Measurements from ENCODE around the gene THADA. TPM values are rescaled to one million over a fixed set of nuclear protein-coding genes. Genes with fewer than 3 reads are reported as not detected.

Gene THADA
- polyA plus RNA-seq, 4 donors, result 6.3 to 13.5 (median 12.7) TPM

DNA sequence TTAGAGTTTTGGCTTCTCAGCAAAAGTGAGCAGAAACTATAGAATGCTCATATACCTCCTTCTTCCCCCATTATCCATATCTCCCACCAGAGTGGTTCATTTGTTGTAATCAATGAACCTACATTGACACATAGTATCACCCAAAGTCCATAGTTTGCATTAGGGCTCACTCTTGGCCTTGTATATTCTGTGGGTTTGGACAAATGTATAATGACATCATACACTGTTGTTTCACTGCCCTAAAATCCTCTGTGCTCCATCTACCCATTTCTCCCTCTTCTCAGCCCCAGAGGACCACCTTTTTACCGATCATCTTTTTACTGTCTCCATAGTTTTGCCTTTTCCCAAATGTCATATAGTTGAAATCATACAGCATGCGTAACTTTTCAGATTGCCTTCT, 393.5 kb downstream of the THADA start:
- Histone ChIP-seq H3K27ac (ENCODE audit: low read depth in 1 of 3, low read length in 2 of 3) (no peak overlapping the region), H3K9me3 (ENCODE audit: control insufficient read depth in 2 of 2, insufficient read depth in 1 of 2, low read depth in 1 of 2, low read length in 1 of 2) (no peaks in the 10 kb centered on the region), H3K4me1 (ENCODE audit: control insufficient read depth in 3 of 3, insufficient read depth in 2 of 3, low read depth in 1 of 3, low read length in 2 of 3) (peaks cover 0 to 36% (median 4%) of the 10 kb centered on the region in 3 donors), H3K4me3 (ENCODE audit: low read depth in 1 of 3, low read length in 3 of 3) (no peak overlapping the region), H3K36me3 (ENCODE audit: control insufficient read depth in 3 of 3, insufficient read depth in 2 of 3, low read depth in 1 of 3, low read length in 3 of 3) (no peaks in the 10 kb centered on the region), H3K27me3 (ENCODE audit: control insufficient read depth in 3 of 3, insufficient read depth in 3 of 3, low read length in 3 of 3) (no peaks in the 10 kb centered on the region)
- DNase-seq, result peak in 1 of 2 donors; percentile 41
- FAIRE-seq, result no peak
- WGBS, 3 donors, result 48 to 74% (median 67%) methylated on average over 2 of the region's 2 CpGs

DNA sequence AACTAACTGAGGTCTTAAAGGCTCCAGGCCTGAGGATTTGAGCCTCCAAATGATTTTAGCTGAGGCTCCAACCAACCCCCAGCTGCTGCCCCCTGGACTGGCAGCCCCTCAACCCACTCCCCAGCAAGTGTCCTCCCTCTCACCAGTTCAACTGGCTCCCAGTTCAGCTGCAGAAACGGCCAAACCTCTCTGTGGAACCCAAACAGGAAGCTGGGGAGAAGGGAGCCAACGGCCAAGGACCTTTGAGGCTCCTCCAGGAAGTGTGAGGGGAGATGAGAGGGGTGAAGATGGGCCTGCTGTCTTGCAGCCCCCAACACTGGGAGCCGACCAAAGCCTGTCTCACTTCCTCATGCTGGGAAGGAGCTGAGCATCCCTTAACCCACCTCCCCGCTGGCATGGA, 394.3 kb downstream of the THADA start:
- FAIRE-seq (no peak), DNase-seq (no peak)
- no peaks in the 10 kb centered on the region for H3K36me3 ChIP-seq (ENCODE audit: control insufficient read depth in 3 of 3, insufficient read depth in 2 of 3, low read depth in 1 of 3, low read length in 3 of 3)
- no peaks in the 10 kb centered on the region for H3K27me3 ChIP-seq (ENCODE audit: control insufficient read depth in 3 of 3, insufficient read depth in 3 of 3, low read length in 3 of 3)
- peaks cover 0 to 44% (median 4%) of the 10 kb centered on the region in 3 donors for H3K4me1 ChIP-seq (ENCODE audit: control insufficient read depth in 3 of 3, insufficient read depth in 2 of 3, low read depth in 1 of 3, low read length in 2 of 3)
- 49 to 65% (median 56%) methylated on average over 4 of the region's 4 CpGs for WGBS, 3 donors
- no peaks in the 10 kb centered on the region for H3K9me3 ChIP-seq (ENCODE audit: control insufficient read depth in 2 of 2, insufficient read depth in 1 of 2, low read depth in 1 of 2, low read length in 1 of 2)
- no peak overlapping the region for H3K27ac ChIP-seq (ENCODE audit: low read depth in 1 of 3, low read length in 2 of 3)
- no peak overlapping the region for H3K4me3 ChIP-seq (ENCODE audit: low read depth in 1 of 3, low read length in 3 of 3)

DNA sequence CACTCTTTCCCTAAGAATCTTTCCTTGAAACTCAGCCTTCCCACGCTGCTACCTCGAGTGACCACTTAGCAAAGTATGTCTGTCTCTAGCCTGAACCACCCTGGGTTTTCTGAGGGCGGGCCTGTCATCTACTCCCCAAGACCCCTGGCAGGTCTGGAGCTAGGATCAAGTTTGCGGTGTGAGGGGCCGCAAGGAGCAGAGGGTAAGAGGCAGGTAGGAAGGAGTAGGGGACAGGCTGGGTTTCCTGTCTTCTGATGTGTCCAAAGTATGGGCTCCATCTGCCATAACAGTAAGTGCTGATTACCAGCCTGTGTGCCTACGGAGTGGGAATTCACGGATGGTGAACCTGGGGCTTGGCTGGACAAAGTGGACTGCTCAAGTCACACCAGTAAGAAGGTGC, 394.8 kb downstream of the THADA start:
- Histone ChIP-seq H3K4me1 (ENCODE audit: control insufficient read depth in 3 of 3, insufficient read depth in 2 of 3, low read depth in 1 of 3, low read length in 2 of 3) (peaks cover 0 to 46% (median 4%) of the 10 kb centered on the region in 3 donors), H3K9me3 (ENCODE audit: control insufficient read depth in 2 of 2, insufficient read depth in 1 of 2, low read depth in 1 of 2, low read length in 1 of 2) (no peaks in the 10 kb centered on the region), H3K27ac (ENCODE audit: low read depth in 1 of 3, low read length in 2 of 3) (no peak overlapping the region), H3K27me3 (ENCODE audit: control insufficient read depth in 3 of 3, insufficient read depth in 3 of 3, low read length in 3 of 3) (no peaks in the 10 kb centered on the region), H3K36me3 (ENCODE audit: control insufficient read depth in 3 of 3, insufficient read depth in 2 of 3, low read depth in 1 of 3, low read length in 3 of 3) (no peaks in the 10 kb centered on the region), H3K4me3 (ENCODE audit: low read depth in 1 of 3, low read length in 3 of 3) (no peak overlapping the region)
- FAIRE-seq (no peak), DNase-seq (no peak)
- WGBS, 3 donors, result 96 to 99% (median 98%) methylated on average over 7 of the region's 7 CpGs

DNA sequence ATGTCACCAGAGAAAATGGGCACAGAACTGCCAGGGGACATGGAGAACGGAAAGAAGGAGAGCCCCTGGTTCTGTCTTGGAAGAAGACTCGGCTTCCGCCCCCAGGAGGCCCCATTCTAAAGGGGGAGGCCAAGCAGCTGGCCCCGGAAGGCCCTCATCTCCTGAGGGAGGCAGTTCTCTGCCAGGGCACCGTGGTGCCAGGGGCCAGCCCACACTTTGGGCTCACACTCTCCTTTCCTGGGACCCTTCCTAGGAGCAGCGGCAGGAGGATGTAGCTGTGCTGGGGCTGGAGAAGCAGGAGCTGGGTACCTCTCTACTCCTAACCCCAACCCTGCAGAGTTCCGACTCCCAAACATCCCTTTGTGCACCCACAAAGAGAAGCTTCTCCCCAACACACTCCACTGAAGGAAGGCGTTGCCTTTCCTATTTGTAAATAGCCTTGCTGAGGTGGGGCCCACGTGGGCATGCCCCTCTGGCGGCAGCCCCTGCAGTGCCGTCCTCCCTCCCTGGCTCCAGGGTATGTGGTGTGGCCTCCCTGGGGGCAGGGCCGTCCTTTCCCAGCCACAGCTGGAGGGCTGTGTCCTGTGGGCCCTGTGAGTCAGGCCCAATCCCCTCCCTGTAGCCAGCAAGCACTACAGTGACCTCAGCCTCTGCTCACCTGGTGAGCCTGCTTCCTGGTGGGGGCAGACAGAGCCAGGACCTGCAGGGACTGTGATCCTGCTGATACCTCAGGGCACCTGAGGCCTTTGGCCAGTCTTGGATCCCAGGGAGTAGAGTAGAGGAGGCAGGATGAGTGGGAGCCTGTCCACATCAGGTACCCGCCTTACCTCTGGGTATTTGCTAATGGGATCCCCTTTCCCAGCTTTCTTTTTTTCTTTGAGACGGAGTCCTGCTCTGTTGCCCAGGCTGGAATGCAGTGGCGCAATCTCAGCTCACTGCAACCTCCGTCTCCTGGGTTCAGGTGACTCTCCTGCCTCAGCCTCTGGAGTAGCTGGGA, 396.0 kb downstream of the THADA start:
- H3K9me3 ChIP-seq (ENCODE audit: control insufficient read depth in 2 of 2, insufficient read depth in 1 of 2, low read depth in 1 of 2, low read length in 1 of 2), result no peaks in the 10 kb centered on the region
- FAIRE-seq (no peak), DNase-seq (peak; percentile 76 to 90)
- H3K4me3 ChIP-seq (ENCODE audit: low read depth in 1 of 3, low read length in 3 of 3), result no peak overlapping the region
- no peaks in the 10 kb centered on the region for H3K36me3 ChIP-seq (ENCODE audit: control insufficient read depth in 3 of 3, insufficient read depth in 2 of 3, low read depth in 1 of 3, low read length in 3 of 3)
- H3K4me1 ChIP-seq (ENCODE audit: control insufficient read depth in 3 of 3, insufficient read depth in 2 of 3, low read depth in 1 of 3, low read length in 2 of 3), result peaks cover 0 to 58% (median 7%) of the 10 kb centered on the region in 3 donors
- no peaks in the 10 kb centered on the region for H3K27me3 ChIP-seq (ENCODE audit: control insufficient read depth in 3 of 3, insufficient read depth in 3 of 3, low read length in 3 of 3)
- peak overlapping the region; percentile 8 to 85 (median 55) for H3K27ac ChIP-seq (ENCODE audit: low read depth in 1 of 3, low read length in 2 of 3)
- WGBS, 3 donors, result 63 to 79% (median 71%) methylated on average over 15 to 16 of the region's 16 CpGs

DNA sequence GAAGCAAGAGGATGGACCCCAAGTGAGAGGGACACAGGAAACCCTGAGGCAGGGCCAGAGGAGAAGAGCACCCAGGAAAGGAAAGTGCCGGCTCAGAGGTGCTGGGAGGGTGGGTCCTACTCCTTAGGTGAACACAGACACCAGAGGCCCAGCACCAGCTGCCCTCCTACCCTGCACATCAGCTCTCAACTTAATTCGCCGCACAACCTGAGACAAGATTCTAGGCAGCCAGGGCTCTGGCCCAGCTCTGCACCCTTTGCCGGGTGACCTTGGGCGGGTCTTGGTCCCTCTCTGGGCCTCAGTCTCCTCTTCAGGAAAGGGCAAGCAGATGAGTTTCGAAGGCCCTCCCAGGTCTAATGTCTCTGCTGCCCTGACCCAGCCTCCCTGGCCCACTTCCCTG, 397.6 kb downstream of the THADA start:
- H3K36me3 ChIP-seq (ENCODE audit: control insufficient read depth in 3 of 3, insufficient read depth in 2 of 3, low read depth in 1 of 3, low read length in 3 of 3), result no peaks in the 10 kb centered on the region
- WGBS, 3 donors, result 92 to 100% (median 94%) methylated on average over 6 of the region's 6 CpGs
- DNase-seq (no peak), FAIRE-seq (no peak)
- H3K27me3 ChIP-seq (ENCODE audit: control insufficient read depth in 3 of 3, insufficient read depth in 3 of 3, low read length in 3 of 3), result no peaks in the 10 kb centered on the region
- no peak overlapping the region for H3K4me3 ChIP-seq (ENCODE audit: low read depth in 1 of 3, low read length in 3 of 3)
- H3K4me1 ChIP-seq (ENCODE audit: control insufficient read depth in 3 of 3, insufficient read depth in 2 of 3, low read depth in 1 of 3, low read length in 2 of 3), result peaks cover 0 to 71% (median 8%) of the 10 kb centered on the region in 3 donors
- H3K9me3 ChIP-seq (ENCODE audit: control insufficient read depth in 2 of 2, insufficient read depth in 1 of 2, low read depth in 1 of 2, low read length in 1 of 2), result no peaks in the 10 kb centered on the region
- H3K27ac ChIP-seq (ENCODE audit: low read depth in 1 of 3, low read length in 2 of 3), result no peak overlapping the region

DNA sequence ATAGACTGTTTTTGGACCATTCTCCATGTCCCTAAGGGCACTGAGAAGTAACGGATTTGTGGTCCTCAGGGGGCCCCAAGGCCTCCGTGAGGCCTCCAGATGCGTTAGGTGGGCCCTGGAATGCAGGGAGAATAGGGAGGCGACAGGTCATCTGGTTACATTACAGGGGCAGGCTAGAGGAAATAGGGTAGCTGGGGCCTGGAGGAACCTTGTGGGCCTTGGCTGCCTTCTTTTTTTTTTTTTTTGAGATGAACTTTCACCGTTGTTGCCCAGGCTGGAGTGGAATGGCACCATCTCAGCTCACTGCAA, 398.3 kb downstream of the THADA start:
- WGBS, 3 donors, result 74 to 81% (median 77%) methylated on average over 5 of the region's 5 CpGs
- H3K4me1 ChIP-seq (ENCODE audit: control insufficient read depth in 3 of 3, insufficient read depth in 2 of 3, low read depth in 1 of 3, low read length in 2 of 3), result peaks cover 0 to 78% (median 13%) of the 10 kb centered on the region in 3 donors
- no peaks in the 10 kb centered on the region for H3K27me3 ChIP-seq (ENCODE audit: control insufficient read depth in 3 of 3, insufficient read depth in 3 of 3, low read length in 3 of 3)
- no peaks in the 10 kb centered on the region for H3K9me3 ChIP-seq (ENCODE audit: control insufficient read depth in 2 of 2, insufficient read depth in 1 of 2, low read depth in 1 of 2, low read length in 1 of 2)
- no peaks in the 10 kb centered on the region for H3K36me3 ChIP-seq (ENCODE audit: control insufficient read depth in 3 of 3, insufficient read depth in 2 of 3, low read depth in 1 of 3, low read length in 3 of 3)
- H3K27ac ChIP-seq (ENCODE audit: low read depth in 1 of 3, low read length in 2 of 3), result no peak overlapping the region
- FAIRE-seq, result no peak
- no peak overlapping the region for H3K4me3 ChIP-seq (ENCODE audit: low read depth in 1 of 3, low read length in 3 of 3)
- no peak for DNase-seq

DNA sequence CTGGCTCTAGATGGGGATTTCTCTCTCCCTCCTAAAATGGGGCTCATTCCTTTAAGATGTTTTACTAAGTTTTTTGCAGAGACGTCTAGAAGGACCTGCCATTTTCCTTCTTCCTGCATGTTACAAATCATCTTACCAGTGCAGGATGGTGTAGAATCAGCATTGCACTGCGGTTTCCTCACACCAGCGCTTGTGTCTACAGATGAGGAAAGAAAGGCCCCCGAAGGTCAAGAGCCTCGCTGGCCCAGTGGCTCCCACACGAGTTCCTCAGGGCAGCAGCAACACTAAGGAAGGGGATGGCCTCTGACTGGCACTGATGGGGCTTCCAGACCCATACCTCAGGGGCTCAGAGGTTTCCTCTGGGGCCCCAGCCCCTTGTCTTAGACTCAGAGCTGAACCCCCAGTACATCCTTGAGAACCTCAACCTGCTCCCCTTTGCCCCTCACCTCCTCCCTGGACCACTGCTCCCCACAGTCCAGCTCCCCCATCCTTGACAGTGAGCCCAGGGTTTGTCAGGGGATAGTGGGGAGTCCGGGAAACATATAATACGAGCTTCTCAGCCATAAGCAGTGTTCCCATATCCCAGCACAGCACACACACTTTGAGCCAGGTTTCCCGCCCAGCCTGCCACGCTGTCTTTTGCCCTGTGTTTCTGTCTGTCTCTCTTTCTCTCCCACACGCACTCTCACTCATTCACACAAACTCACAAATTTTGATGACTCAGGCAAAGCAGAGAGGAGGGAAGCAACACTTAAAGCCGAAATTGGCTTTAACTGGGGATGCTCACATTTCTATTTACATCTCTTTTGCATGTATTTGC, 398.9 kb downstream of the THADA start:
- H3K27me3 ChIP-seq (ENCODE audit: control insufficient read depth in 3 of 3, insufficient read depth in 3 of 3, low read length in 3 of 3), result no peaks in the 10 kb centered on the region
- no peak for FAIRE-seq
- 73 to 79% (median 73%) methylated on average over 12 of the region's 12 CpGs for WGBS, 3 donors
- peaks cover 0 to 84% (median 13%) of the 10 kb centered on the region in 3 donors for H3K4me1 ChIP-seq (ENCODE audit: control insufficient read depth in 3 of 3, insufficient read depth in 2 of 3, low read depth in 1 of 3, low read length in 2 of 3)
- no peak for DNase-seq
- H3K27ac ChIP-seq (ENCODE audit: low read depth in 1 of 3, low read length in 2 of 3), result no peak overlapping the region
- no peaks in the 10 kb centered on the region for H3K9me3 ChIP-seq (ENCODE audit: control insufficient read depth in 2 of 2, insufficient read depth in 1 of 2, low read depth in 1 of 2, low read length in 1 of 2)
- H3K4me3 ChIP-seq (ENCODE audit: low read depth in 1 of 3, low read length in 3 of 3), result no peak overlapping the region
- H3K36me3 ChIP-seq (ENCODE audit: control insufficient read depth in 3 of 3, insufficient read depth in 2 of 3, low read depth in 1 of 3, low read length in 3 of 3), result no peaks in the 10 kb centered on the region

DNA sequence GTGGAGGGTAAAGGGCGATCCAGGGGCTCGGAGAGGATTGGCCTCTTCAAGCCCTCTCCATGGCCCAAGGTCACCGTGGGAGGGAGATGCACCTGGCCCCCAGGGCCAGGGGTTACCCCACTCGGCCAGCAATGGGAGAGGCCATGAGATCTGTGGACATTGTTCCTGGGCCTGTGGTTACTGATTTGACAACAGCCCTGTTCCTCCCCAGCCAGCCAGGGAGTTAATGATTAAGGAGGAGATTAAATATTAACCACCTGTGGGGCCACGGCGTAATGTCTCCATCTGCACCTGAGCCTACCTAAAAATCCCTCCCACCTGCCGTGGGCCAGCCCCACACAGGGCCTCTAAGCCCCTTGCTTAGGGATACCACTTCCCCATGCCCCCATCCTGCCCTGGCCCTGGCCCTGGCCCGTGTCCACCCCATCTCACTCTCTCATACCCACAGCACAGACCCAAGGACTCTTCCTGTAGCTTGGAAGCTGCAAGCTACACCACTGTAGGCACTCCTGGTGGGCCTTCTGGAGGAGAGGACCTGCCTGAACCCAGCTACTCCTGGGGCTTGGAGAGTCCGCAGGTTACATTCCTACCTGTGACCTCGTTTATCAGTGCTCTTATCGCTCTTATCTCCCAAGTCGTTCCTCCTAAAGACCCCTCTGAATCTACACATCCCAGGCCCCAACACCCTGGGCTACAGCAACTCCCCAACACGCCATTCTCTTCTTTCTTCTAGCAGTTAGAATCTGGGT, 401.5 kb downstream of the THADA start:
- peak overlapping the region in 2 of 3 donors; percentile 4 to 6 for H3K4me3 ChIP-seq (ENCODE audit: low read depth in 1 of 3, low read length in 3 of 3)

More for the DNA sequence above, 401.5 kb downstream of the THADA start:
- DNase-seq, result peak; percentile 98
- no peaks in the 10 kb centered on the region for H3K27me3 ChIP-seq (ENCODE audit: control insufficient read depth in 3 of 3, insufficient read depth in 3 of 3, low read length in 3 of 3)
- peak overlapping the region; percentile 94 to 98 (median 96) for H3K27ac ChIP-seq (ENCODE audit: low read depth in 1 of 3, low read length in 2 of 3)
- H3K9me3 ChIP-seq (ENCODE audit: control insufficient read depth in 2 of 2, insufficient read depth in 1 of 2, low read depth in 1 of 2, low read length in 1 of 2), result no peaks in the 10 kb centered on the region
- 18 to 56% (median 34%) methylated on average over 13 of the region's 13 CpGs for WGBS, 3 donors
- FAIRE-seq, result no peak
- H3K36me3 ChIP-seq (ENCODE audit: control insufficient read depth in 3 of 3, insufficient read depth in 2 of 3, low read depth in 1 of 3, low read length in 3 of 3), result no peaks in the 10 kb centered on the region
- peaks cover 0 to 83% (median 16%) of the 10 kb centered on the region in 3 donors for H3K4me1 ChIP-seq (ENCODE audit: control insufficient read depth in 3 of 3, insufficient read depth in 2 of 3, low read depth in 1 of 3, low read length in 2 of 3)

Data from small intestine (tissue), 7 donors.